HG03196 (cell line): ENCODE measurements around the gene TMEM127.
A peak's percentile ranks its signal among the peaks of the same experiment; 100 is the strongest.
"Not testable (repeated sequence)": the region's sequence is repeated elsewhere in the genome, so short reads cannot be mapped to it uniquely, and the experiment has no call there.

ENCODE experiments used
- ATAC-seq: cut with Tn5 transposase; IDR thresholded peaks from one replicate; pipeline ENCODE4 v1.9.1; 2021; ENCODE audit not compliant: unreplicated experiment

TMEM127 gene, protein sequence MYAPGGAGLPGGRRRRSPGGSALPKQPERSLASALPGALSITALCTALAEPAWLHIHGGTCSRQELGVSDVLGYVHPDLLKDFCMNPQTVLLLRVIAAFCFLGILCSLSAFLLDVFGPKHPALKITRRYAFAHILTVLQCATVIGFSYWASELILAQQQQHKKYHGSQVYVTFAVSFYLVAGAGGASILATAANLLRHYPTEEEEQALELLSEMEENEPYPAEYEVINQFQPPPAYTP

DNA sequence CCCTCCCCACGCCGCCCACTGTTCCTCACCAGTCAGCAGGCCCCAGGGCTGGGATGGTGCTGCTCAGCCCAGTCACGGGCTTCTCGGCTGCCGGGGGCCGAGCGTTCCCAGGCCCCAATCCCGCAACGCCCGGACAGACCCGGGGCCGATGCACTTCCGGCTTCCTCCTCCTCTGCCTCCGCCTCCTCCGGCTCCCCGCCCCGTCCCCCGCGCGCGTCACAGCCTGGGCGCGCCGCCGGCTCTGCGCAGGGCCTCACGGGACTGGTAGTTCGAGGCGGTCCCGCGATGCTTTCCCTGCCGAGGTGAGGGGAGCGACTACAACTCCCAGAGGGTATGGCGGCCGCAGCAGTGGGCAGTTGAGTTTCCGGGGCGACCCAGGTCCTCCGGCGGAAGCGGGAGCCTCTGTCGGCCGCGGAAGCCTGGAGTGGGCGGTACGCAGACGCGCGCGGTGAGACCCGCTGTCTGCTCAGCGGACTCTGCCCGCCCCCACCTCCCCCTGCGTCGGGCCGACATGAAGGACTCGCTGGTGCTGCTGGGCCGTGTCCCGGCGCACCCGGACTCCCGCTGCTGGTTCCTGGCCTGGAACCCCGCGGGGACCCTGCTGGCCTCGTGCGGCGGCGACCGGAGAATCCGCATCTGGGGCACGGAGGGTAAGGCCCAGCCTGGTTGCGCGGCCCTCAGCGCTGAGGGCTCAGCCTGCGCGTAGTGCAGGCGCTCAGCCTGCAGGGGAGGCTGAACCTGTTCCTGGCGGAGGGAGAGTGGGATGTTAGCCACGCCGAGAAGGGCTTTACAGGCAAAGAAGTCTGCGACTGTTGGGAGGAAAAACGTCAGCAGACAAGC, at the start of gene TMEM127, which contains the start of gene CIAO1:
Gene TMEM127 (minus strand): TSS at position 158 of the 840 bp plus-strand sequence. CDS start 616 bp downstream, outside the sequence.
Gene CIAO1 (plus strand): TSS at position 386 of the 840 bp plus-strand sequence. CDS start 126 bp downstream, at position 512.
- peak; percentile 92 for ATAC-seq

DNA sequence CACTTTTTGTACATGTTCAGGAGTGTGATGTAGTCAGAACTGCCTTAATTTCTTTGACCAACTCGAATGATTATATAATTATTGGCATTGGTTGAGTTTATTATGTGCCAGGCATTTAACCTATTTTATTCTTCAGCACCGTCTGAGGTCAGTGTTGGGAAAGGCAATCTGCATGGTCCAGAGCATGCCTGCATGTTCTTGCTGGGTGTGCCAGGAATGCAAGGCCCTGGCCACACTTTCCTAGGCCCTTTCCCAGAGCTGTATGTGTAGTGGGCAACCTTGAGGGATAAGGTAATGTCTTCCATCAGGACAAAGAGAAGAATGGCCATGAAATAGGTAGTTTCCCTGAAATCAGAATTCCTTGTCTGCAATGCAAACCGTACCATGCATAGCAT, 49.2 kb upstream of the TMEM127 start:
- ATAC-seq: no peak

DNA sequence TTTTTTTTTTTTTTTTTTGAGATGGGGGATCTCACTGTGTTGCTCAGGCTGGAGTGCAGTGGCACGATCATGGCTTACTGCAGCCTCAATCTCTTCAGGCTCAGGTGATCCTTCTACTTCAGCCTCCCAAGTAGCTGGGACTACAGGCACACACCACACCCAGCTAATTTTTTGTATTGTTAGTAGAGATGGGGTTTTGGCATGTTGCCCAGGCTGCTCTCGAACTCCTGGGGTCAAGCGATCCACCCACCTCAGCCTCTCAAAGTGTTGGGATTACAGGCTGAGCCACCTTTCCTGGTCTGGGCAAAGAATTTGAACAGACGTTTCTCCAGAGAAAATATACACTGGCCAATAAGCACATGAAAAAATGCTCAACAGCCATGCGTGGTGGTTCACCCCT, 42.5 kb upstream of the TMEM127 start:
- no peak for ATAC-seq

DNA sequence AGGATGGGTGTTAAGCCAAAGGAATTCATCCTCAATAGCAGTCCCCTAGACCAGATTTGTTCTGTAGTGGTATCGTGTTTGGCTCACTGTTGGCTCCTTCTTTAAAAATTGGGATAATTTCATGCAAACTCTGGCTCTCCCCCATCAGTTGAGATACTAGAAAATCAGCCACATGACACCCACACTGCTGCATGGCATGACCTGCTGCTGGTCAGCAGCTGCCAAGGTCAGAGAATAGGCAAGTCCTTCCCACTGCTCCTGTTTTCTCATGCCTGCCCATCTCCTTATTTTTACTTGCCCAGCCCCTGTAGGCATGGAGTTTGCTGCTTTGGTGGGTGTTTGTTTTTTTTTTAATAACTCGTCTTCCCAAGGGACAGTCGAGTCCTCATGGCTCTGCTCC, 40.6 kb upstream of the TMEM127 start:
- no peak for ATAC-seq

DNA sequence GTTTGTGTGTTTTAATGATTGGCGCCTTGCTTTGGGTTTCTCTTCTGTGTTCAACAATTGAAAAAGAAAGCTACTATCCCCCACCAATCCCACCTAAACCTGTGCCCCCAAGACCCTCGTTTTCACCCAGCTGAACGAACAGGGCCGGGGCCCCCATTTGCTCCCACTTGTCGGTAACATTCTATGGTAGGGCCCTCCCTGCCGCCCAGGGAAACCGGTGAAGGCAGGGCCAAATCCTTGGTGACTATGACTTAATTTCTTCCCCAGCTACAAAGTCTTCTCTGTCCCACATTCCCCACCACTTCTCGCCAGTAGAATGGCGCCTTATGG, 40.1 kb upstream of the TMEM127 start:
- no peak for ATAC-seq

DNA sequence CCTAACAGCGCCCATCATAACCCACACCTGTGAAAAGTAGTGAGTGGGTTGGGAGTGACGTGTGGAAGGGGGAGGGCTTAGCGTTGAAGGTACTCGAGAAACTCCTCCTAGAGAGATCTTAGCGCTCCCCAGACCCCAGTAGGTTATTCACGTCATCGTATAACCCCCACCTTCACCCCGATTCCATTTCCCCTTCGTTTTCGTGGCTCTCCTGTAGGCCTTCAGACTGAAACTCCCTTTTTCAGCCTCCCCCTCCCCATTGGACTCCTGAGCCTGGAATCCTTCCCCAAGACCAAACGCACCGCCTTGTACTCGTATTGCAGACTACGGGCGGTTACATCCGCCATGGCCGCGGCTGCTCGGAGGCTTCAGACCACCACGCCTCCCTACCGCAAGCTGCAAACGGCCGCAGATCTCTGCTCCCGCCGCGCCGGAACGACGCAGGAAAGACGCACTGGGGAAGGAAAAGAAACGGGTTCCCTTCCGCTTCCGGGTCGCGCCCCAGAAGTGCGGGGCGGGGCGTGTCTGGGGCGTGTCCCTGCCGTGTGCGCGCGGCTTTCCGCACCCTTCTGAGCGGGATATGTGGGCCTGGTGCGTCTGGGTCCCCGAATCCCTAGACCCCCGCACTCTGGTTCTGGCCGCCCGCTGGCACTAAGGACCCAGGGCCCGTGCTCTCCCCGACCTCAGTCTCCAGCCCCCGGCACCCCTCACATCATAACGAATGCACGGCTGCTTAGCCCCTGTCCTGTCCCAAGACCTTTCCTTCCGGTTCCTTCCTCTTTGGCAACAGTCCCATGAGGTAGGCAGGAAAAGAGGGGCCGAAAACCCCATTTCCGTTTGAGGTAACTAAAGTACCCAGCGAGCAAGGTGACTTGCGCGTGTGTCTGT, 39.5 kb upstream of the TMEM127 start, which contains the start of gene SNRNP200:
Gene SNRNP200 (minus strand): TSS at position 456 of the 888 bp plus-strand sequence. CDS start 109 bp downstream, at position 347.
- peak; percentile 74 for ATAC-seq

DNA sequence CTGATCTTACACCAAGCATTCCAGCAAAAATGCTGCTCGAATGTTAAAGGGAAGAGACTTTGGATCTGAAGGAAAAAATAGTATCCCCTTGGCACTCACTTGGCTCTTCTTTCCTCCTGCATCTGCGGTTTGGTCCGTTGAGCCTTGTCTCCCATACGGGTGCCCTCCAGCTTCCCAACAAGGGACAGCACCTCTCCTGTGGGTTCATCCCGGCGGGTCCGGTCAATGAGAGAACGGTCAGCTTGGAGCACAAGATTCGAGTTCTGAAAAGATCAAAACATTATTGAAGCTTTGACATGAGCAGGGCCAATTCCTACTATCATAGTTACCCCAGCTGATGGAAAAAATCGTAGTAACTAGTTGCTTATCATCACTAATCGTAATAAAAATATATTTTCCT, 38.8 kb upstream of the TMEM127 start:
- no peak for ATAC-seq

DNA sequence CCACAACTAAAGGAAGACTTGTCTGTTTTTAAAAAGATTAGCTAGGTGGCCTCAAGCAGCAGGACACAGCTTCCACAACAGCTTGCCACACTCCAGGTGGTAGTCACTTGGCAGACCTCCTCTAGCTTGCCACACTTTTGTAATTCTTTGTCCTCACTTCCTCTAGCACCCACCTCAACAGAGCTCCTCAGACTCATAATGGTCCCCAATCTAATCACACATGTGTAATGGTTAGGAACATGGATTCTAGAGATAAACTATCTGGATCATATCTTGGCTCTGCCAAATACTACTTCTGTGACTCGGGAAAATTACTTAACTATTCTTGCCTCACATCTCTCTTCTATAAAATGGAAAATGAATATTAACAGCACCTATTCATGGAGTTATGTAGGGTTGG, 36.1 kb upstream of the TMEM127 start:
- no peak for ATAC-seq

DNA sequence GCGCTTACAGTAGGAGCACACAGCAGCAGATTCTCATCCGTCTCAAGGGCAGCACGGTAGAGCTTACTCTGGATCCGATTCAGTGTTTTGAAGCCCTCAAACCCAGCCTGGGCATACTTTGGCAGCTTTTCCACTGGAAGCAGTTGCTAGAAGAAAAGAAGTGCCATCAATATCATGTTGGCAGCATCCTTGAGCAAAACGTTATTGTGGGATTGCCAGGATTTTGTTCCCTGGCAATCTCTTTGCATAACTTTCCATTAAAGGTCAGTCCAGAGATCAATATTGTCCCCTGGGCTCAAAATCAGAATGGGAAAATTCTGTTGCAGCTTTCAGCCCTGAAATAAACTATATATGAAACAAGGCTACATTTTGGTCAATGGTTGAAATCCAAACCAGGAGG, 31.1 kb upstream of the TMEM127 start:
- ATAC-seq: no peak

DNA sequence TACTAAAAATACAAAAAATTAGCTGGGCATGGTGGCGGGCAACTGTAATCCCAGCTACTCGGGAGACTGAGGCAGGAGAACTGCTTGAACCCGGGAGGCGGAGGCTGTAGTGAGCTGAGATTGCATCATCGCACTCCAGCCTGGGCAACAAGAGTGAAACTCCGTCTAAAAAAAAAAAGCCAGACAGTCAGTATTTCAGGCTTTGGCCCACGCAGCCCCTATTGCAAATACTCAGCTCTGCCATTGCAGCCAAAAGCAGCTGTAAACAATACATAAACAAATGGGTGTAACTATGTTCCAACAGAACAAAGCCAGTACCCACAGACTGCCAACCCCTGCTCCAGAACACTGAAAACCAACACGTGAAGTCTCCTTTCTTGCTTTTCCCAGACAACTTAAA, 28.5 kb upstream of the TMEM127 start:
- not testable (repeated sequence) for ATAC-seq

DNA sequence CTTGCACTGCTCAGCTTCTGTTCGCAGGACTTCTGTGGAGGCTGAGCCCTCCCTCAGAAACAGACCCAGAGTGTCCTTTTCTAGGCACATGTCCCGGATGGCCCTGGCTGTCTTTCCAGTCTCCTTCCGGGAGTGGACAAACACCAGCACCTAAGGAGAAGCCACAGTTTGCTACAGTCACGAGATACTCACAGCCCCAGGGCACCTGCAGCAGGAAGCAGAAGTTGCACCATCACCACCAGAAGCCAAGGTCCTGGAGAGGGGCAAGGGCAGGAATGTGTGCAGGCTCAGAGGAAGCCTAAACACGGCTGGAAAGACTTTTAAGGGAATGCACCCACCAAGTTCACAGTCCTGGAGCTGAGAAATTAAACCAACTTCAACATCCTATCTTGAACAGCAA, 26.0 kb upstream of the TMEM127 start:
- no peak for ATAC-seq

DNA sequence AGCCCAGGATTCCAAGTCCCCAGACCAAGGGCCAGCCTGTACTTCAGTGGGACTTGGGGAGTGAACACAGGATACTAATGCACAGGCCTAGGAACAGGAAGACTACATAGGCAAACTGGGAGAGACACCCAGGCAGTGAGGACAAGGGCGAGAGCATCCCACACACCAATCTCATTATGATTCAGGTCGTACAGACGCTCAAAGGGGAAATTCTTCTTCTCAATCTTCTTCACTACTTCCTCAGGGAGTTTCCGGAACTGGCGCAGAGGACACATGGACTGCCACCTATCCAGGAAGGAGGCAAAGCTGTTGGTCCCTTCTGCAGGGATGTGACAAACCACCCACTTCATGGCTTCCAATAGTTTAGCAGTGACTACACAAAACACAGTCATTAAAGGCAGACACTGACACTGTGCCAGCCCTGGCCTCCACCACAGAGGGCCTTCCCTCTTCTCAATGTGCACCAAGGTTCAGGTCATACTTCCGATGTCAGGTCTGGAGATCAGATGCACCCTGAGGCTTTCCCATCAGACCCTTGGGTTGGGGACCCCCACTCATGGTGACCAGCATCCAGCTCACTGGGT, 21.6 kb upstream of the TMEM127 start:
- no peak for ATAC-seq

DNA sequence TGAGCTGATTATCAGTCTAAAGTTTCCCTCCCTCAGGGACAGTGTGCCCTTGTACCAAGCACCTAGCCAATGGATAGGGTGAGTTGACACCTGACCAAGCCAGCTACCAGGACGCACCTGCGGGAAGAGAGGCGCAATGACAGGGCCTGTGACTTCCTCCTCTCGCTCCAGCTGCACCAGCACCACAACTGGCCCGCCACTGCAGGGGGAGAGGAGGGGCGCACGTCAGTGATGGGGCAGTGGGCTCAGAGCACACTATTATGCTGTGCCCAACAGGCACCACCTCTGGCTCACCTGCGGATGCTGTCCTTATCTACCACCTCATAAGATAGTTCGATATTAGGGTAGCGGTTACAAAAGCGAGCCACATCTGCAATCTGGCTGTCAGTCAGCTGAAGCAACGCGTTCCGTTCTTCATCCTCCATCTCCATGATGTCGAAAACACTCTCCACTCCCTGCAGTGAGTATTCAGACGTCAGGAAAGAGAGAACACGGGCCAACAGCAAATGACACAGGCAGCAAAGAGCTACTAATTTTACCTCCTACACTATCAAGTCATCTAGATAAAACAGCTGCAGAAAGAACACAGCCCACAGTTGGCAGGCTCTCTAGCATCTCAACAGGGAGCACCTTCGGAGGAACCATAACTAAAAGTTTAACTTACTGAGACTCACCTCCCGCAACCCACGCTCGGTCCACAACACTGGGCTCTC, 11.1 kb upstream of the TMEM127 start:
- ATAC-seq: no peak

DNA sequence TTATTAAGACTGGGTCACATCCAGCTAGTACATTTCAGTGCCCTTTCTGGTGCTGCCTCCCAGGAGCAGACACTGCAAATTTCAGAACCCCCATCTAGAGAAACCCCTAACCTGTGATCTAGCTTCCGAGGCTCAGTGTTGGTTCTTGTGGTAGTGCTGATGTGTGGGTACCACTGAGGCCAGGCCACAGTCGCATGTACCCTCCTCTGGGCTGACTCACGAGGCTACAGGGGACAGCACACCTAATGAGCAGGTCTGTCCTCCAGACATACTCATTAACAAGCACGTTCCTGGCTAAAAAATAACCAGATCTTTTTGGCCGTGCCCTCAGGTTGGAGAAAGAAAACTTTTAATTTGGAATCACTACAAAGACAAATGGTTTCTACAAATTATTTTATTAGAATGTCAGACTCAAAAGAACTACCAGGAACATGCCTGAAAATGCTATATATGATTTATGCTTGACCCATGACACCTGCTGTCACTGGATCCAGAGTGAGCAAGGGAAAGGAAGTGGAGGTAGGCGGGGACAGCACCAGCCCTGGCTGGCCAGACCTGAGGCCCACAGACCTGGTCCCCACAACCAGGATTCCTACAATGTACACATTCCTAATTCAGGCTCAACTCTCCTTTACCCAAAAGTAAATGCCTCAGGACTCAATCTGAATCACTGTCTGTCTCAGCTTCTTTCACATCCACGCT, 8.7 kb upstream of the TMEM127 start:
- ATAC-seq: no peak

DNA sequence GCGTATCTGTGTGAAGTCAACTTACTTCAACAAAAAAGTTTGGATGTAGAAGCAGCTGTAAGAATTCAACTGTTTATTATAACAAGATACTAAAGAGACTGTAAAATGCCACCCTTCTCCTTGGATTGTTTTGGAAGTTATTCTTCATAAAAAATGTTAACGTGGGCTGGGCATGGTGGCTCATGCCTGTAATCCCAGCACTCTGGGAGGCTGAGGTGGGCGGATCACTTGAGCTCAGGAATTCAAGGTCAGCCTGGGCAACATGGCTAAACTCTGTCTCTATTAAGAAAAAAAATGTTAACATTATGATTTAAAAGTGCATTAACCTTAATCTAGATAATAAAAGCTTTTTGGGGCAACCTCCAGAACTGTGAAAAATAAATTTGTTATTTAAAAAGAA, 8.0 kb upstream of the TMEM127 start:
- no peak for ATAC-seq

DNA sequence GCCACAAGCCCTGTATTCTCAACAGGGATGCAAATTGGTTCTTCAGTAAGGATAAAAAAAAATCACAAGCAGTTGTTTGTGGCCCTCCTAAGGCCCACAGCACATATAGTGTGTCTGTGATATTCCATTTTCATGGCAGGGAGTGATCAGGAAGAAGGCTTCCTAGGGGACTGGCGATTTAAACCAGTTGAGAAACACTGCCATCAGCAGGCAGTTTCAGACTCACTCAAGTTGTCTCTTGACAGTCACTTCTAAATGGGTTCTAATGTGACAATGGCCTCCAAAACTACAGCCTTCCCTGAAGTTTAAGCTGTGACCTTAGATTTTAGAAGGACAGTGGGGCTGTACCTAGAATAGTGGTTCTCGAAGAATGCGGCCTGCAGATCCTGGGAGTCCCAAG, 6.2 kb upstream of the TMEM127 start:
- ATAC-seq: no peak

DNA sequence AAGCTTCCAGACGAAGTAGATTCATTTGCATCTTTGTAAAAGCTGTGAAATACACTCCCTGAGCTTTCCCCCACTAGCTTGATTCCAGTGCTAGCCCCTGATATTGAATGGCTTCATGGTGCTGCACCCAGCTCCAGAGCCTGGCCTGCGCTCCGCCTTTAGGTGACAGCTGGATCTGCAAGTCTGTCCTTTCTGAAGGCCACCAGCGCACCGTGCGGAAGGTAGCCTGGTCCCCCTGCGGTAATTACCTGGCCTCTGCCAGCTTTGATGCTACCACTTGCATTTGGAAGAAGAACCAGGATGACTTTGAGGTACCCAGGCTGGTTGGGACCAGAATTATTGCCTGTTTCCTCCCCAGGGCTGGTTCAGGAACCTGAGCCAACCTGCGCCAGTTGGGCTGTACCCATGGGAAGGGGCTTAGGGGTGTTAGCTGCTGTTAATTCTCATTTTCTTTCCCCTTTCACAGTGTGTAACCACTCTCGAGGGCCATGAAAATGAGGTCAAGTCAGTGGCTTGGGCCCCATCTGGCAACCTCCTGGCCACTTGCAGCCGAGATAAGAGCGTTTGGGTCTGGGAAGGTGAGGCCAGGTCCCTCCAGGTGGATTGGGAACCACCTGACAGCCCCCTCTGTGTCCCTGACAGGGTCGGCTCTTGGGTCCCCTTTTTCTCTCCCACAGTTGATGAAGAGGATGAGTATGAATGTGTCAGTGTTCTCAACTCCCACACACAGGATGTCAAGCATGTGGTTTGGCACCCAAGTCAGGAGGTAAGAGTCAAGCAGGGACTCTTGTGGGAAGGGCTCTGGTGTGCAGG, 1.6 kb upstream of the TMEM127 start:
- ATAC-seq: no peak

DNA sequence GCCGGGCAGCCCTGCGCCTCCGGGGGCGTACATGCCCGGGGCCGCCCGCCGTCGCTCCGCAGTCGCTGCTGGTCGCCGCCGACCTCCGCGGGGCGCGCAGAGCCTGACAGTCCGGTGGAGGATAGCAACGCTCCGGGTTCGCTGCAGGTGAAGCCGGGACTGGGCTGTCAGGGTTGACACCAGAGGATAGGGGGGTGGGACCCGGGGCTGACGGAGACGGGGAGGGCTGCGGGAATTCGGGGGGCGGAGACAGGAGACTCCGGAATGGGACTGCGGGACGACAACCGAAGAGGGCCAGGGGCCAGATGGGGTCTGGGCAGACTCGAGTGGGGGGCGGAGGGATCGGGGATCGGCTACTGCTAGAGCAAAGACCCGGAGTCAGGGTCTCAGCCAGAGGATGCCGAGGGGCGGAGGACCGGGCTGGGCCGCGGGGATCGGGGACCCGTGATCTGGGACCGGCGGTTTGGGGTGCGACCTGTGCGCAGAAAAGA, 403 bp downstream of the TMEM127 start:
- ATAC-seq: peak; percentile 16
